AG09309 (cell line): Measurements from ENCODE around the gene DUS2.

Experiments
- DNase-seq: peaks from one replicate; pipeline ENCODE4 v3.0.0-alpha.2; 2010; ENCODE audit warnings: low read depth
- H3K4me3 ChIP-seq: 2 replicates; pipeline ENCODE4 v1.5.1; 2011; ENCODE audit warnings: mild to moderate bottlenecking, low read depth, low read length, moderate library complexity; ENCODE audit not compliant: control insufficient read depth
- TF ChIP-seq, protein P1 (sequence below): IDR thresholded peaks from 2 replicates; pipeline ENCODE4 v1.5.1; 2011; ENCODE audit warnings: mild to moderate bottlenecking, low read depth, low read length, inconsistent platforms; ENCODE audit not compliant: insufficient read depth, control insufficient read depth; ENCODE audit errors: missing control alignments

The DUS2 gene

DNA sequence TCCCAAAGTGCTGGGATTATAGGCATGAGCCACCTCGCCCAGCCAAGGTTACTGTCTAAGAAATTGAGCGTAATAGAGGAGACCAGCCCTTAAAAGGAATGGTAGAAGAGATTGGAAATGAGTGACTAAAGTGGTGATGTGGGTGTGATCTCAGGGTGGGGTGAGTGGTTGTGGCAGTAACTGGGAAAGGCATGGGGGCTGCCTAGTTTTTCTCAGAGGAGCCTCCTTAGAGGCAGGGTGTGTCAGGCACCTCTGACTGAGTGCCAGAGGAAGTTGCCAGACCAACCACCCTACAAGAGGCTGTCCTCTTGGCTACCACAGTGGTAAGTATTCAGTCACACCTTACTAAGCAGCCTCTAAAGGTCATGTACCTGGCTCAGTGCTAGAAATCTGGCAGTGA is 8.9 kb downstream of the DUS2 start:
- no peak for DNase-seq
- H3K4me3 ChIP-seq = no peak overlapping the region
- TF ChIP-seq, protein P1, sequence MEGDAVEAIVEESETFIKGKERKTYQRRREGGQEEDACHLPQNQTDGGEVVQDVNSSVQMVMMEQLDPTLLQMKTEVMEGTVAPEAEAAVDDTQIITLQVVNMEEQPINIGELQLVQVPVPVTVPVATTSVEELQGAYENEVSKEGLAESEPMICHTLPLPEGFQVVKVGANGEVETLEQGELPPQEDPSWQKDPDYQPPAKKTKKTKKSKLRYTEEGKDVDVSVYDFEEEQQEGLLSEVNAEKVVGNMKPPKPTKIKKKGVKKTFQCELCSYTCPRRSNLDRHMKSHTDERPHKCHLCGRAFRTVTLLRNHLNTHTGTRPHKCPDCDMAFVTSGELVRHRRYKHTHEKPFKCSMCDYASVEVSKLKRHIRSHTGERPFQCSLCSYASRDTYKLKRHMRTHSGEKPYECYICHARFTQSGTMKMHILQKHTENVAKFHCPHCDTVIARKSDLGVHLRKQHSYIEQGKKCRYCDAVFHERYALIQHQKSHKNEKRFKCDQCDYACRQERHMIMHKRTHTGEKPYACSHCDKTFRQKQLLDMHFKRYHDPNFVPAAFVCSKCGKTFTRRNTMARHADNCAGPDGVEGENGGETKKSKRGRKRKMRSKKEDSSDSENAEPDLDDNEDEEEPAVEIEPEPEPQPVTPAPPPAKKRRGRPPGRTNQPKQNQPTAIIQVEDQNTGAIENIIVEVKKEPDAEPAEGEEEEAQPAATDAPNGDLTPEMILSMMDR = no peak

GRCh38 chr16:68033101-68033500 is 10.0 kb downstream of the DUS2 start:
- H3K4me3 ChIP-seq = no peak overlapping the region
- DNase-seq = no peak
- TF ChIP-seq, protein P1 = no peak

DNA sequence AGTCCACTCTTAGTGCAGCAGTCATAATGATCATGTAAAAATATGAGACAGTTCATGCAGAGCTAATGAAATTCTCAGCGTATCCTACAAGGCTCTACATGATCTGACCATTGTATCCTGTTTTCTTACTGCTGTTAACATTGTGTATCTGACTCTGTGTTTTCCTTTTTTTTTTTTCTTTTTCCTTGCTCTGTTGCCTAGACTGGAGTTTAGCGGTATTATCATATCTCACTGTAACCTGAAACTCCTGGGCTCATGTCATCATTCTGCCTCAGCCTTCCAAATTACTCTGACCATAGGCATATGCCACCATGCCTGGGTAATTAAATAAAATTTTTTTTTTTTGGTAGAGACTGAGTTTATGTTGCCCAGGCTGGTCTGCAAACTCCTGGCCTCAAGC is 12.1 kb downstream of the DUS2 start:
- H3K4me3 ChIP-seq = no peak overlapping the region

DNA sequence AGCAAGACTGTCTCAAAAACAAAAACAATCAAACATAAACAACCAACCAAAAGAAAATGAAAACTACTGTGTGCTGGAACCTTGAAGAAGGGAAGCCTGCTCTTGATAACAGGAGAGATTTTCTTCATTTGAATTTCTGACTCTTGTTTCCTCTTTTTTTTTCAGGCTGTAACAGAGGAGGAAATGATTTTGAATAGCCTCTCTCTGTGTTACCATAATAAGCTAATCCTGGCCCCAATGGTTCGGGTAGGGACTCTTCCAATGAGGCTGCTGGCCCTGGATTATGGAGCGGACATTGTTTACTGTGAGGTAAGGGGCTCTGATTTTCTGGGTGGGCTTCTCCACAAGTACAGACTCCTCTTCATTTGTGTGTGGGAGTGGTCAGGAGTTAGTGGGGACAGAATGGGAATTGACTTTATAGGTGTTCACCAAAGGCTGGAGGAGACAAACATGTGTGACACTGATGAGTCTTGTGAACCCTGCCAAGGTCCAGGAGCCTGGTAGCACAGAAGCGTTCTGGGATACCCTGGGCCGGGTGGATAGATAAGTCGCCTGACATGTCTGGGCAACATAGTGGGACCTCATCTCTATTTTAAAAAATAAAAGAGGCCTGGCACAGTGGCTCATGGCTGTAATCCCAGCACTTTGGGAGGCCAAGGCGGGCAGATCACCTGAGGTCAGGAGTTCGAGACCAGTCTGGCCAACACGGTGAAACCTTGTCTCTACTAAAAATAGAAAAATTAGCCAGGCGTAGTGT is 14.9 kb downstream of the DUS2 start:
- DNase-seq = no peak
- TF ChIP-seq, protein P1 = no peak
- H3K4me3 ChIP-seq = no peak overlapping the region

More for the DNA sequence above, 12.1 kb downstream of the DUS2 start:
- TF ChIP-seq, protein P1 = no peak
- DNase-seq = no peak

GRCh38 chr16:68040506-68041288 is 17.6 kb downstream of the DUS2 start:
- H3K4me3 ChIP-seq = no peak overlapping the region
- TF ChIP-seq, protein P1 = peak; percentile 92
- no peak for DNase-seq

GRCh38 chr16:68041783-68042182 is 18.7 kb downstream of the DUS2 start:
- H3K4me3 ChIP-seq = no peak overlapping the region

More at GRCh38 chr16:68041783-68042182, 18.7 kb downstream of the DUS2 start:
- no peak for DNase-seq
- TF ChIP-seq, protein P1 = no peak
